Measurements from ENCODE around the gene VSTM4.

VSTM4 gene

DNA sequence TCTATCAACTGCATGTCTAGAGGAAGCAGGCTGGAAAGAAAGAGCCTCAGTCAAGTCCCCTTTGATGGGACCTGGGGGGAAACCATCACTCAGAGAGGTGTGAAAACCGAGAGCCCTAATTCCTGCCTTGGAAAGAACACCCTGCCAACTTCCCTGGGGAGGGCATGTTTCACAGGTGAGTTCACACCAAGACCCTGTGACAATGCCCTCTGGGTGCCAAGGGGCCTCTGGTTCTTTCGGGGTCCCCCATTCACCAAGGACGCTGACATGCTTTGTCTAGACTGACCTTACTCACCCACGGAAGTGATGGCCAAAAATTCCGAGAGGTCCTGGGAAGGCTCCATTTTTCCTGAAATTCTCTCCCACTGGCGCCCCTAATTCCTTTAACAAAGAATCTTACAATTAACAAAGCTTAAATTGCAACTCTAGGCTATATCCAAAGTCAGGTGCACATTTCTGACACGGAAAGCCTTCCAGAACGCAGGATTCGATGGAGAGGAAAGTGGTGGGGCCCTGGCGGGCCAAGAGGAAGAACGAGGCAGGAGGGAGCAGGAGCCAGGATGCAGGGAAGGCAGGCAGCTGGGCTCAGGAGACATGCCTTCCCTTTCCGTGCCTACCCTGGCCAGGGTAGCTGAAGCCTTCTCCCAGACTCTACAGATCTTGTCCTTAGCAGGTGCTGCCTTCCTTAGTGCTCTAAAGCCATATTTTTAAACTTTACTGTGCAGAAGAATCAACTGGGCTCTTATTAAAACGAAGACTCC is 23.7 kb downstream of the VSTM4 start:
- DNase-seq (ENCODE audit: low read depth): no peak
- TF ChIP-seq POLR2A (IDR thresholded peaks at IDR 0.05; ENCODE audit: extremely low read depth, insufficient read length) (no peak), MYC (IDR thresholded peaks at IDR 0.05; ENCODE audit: low read depth, low read length) (no peak)
- TF ChIP-seq, protein P1, sequence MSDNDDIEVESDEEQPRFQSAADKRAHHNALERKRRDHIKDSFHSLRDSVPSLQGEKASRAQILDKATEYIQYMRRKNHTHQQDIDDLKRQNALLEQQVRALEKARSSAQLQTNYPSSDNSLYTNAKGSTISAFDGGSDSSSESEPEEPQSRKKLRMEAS (IDR thresholded peaks at IDR 0.05; ENCODE audit: low read depth, low read length): no peak
- TF ChIP-seq, protein P2, sequence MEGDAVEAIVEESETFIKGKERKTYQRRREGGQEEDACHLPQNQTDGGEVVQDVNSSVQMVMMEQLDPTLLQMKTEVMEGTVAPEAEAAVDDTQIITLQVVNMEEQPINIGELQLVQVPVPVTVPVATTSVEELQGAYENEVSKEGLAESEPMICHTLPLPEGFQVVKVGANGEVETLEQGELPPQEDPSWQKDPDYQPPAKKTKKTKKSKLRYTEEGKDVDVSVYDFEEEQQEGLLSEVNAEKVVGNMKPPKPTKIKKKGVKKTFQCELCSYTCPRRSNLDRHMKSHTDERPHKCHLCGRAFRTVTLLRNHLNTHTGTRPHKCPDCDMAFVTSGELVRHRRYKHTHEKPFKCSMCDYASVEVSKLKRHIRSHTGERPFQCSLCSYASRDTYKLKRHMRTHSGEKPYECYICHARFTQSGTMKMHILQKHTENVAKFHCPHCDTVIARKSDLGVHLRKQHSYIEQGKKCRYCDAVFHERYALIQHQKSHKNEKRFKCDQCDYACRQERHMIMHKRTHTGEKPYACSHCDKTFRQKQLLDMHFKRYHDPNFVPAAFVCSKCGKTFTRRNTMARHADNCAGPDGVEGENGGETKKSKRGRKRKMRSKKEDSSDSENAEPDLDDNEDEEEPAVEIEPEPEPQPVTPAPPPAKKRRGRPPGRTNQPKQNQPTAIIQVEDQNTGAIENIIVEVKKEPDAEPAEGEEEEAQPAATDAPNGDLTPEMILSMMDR (IDR thresholded peaks at IDR 0.05; ENCODE audit: low read depth, low read length): no peak
- no peak overlapping the region for H3K4me3 ChIP-seq (ENCODE audit: low read depth, low read length)

DNA sequence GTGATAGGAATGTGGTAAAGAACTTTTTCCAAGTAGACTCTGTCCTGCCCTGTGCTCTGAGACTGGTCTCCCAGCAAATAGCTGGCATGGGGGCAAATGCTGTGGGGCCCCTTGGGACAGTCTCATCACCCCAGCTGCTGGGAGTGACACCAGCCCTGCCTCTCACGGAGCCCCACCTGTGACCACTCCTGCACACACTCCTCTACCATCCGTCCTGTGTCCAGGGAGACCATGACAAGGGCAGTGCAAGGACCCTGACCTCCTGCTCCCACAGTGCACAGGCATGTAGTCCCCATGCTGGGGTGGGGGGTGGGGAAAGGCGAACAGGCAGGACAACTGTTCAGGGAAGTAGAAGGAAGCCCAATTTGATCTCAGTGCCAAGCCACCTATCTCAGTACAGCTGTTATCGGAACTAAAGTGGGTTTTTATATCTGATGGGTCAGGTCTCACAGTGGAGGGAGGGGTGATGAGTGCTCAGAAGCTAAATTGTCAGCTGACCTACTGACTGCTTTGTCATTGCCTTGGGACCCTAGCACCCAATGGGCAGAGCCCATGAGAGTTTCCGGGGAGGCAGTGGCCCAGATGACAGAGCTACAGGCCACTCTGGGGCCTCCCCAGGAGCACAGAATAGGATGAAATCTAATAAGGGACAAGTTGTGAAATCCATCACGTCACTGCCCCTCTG is 24.5 kb downstream of the VSTM4 start:
- no peak for TF ChIP-seq POLR2A (IDR thresholded peaks at IDR 0.05; ENCODE audit: extremely low read depth, insufficient read length)
- TF ChIP-seq, protein P2 (IDR thresholded peaks at IDR 0.05; ENCODE audit: low read depth, low read length): no peak
- TF ChIP-seq, protein P1 (IDR thresholded peaks at IDR 0.05; ENCODE audit: low read depth, low read length): no peak
- DNase-seq (ENCODE audit: low read depth): no peak
- no peak overlapping the region for H3K4me3 ChIP-seq (ENCODE audit: low read depth, low read length)

DNA sequence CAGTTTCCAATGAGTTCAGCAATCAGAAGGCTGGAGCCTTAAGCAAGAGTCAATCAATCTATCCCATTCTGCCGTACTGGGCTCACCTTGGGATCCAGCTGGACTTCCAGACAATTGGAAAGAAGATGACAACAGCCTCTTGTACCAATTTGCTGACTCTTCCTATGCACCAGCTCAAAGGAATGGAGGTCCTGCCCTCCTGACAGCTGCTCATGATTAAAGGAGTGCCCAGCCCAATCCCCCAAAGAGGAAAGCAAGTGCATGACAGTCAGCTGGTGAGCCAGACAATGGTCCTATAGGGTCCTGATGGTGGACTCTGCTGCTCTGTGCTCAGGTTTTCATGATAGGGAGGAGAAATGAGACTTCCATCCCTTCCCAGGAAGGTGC is 25.1 kb downstream of the VSTM4 start:
- no peak overlapping the region for H3K4me3 ChIP-seq (ENCODE audit: low read depth, low read length)
- no peak for DNase-seq (ENCODE audit: low read depth)
- TF ChIP-seq, protein P2 (IDR thresholded peaks at IDR 0.05; ENCODE audit: low read depth, low read length): no peak

DNA sequence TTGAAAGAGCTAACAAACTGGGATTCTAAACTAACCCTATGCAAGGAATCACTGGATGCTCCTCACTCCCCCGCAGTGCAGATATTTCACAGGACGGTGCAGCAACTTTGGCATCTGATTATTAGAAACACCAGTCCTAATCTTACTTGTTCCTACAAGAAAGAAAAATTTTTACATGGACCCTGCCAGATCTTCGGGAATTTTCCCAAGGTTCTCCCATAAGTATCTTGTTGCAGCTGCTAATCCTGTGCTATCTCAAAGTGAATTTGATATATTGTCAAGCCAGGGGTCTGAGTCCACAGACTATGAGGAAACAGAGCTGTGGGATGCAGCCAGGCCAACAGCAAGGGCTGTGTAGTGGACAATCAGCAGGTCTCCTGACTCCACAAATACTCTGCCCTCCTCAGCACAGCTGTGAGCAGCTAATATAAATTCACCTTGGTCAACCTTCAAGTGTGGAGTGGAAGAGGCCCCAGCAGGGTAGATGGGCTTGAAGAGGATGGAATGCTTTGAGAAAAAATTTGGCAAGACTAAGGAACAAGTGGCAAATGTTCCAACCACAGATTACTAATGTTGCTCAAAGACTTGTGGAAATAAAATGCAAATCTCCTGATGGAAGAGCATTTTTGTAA is 25.6 kb downstream of the VSTM4 start:
- TF ChIP-seq POLR2A (IDR thresholded peaks at IDR 0.05; ENCODE audit: extremely low read depth, insufficient read length) (no peak), MYC (IDR thresholded peaks at IDR 0.05; ENCODE audit: low read depth, low read length) (no peak)
- TF ChIP-seq, protein P2 (IDR thresholded peaks at IDR 0.05; ENCODE audit: low read depth, low read length): no peak
- TF ChIP-seq, protein P1 (IDR thresholded peaks at IDR 0.05; ENCODE audit: low read depth, low read length): no peak
- no peak for DNase-seq (ENCODE audit: low read depth)
- H3K4me3 ChIP-seq (ENCODE audit: low read depth, low read length): no peak overlapping the region

DNA sequence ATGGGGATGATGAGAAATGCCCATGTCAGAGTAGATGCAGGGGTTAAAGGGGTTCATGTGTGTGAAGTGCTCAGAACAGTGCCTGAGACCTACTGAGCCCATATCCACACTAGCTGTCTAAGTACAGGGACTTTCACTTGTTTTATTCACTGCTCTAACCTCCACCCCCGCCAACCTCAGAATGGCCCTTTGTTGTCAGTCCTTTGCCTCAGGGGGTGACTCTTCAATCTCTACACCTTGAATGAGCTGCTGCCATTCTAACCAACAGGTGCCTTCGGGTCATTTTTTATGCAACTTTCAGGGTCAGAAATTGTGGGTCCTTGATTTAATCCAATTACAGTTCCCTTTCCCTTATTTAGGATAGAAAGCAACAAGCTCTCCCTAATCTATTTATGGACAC is 26.2 kb downstream of the VSTM4 start:
- no peak for DNase-seq (ENCODE audit: low read depth)
- no peak overlapping the region for H3K4me3 ChIP-seq (ENCODE audit: low read depth, low read length)
- TF ChIP-seq, protein P2 (IDR thresholded peaks at IDR 0.05; ENCODE audit: low read depth, low read length): no peak
- TF ChIP-seq MYC (IDR thresholded peaks at IDR 0.05; ENCODE audit: low read depth, low read length) (no peak), POLR2A (IDR thresholded peaks at IDR 0.05; ENCODE audit: extremely low read depth, insufficient read length) (no peak)
- TF ChIP-seq, protein P1 (IDR thresholded peaks at IDR 0.05; ENCODE audit: low read depth, low read length): no peak

Measured in NB4 (cell line).